ENCODE data around the gene SLC24A5. TPM values are rescaled to one million over a fixed set of nuclear protein-coding genes. Genes with fewer than 3 reads are reported as not detected.

The SLC24A5 gene
- total RNA-seq, 2 experiments from 2014 or later, result not detected

GRCh38 chr15:48131324-48131723 is 10.5 kb downstream of the SLC24A5 start:
- no peak for DNase-seq (ENCODE audit: low spot score)
- no peaks in the 10 kb centered on the region for H3K4me1 ChIP-seq (ENCODE audit: insufficient read depth, low read length, poor library complexity, severe bottlenecking)
- H3K9me3 ChIP-seq (ENCODE audit: low read length), result no peaks in the 10 kb centered on the region
- no peaks in the 10 kb centered on the region for H3K36me3 ChIP-seq (ENCODE audit: insufficient read depth, low read length)
- ChIA-PET CTCF (ENCODE audit: unreplicated experiment) (no interaction called here), POLR2A (no interaction called here)
- no TSS peak for BruUV-seq (replicated peaks)
- H3K79me2 ChIP-seq (ENCODE audit: insufficient read depth, low read depth, low read length), result no peaks in the 10 kb centered on the region
- no peak overlapping the region for H3K27ac ChIP-seq (ENCODE audit: low read depth, low read length, poor library complexity, severe bottlenecking)
- intact Hi-C loops (cut with micrococcal nuclease; ENCODE audit: unreplicated experiment), result loop anchor here (10.0 kb wide), 1 partner anchor 113 kb away; no protein-coding TSS in a partner anchor
- H4K20me1 ChIP-seq (ENCODE audit: insufficient read depth, low read length), result no peaks in the 10 kb centered on the region
- no peaks in the 10 kb centered on the region for H3K9me2 ChIP-seq (ENCODE audit: insufficient read depth, low read length)
- no peak overlapping the region for H3K4me2 ChIP-seq (ENCODE audit: low read length)
- TF ChIP-seq EZH2phosphoT487 (IDR thresholded peaks at IDR 0.05; ENCODE audit: borderline replicate concordance, low read depth, low read length) (no peak), CTCF (conservative IDR thresholded peaks at IDR 0.05; ENCODE audit: low read length) (no peak)
- no peak overlapping the region for H2AFZ ChIP-seq (ENCODE audit: low read length)
- no peak overlapping the region for H3K4me3 ChIP-seq (ENCODE audit: low read depth, low read length, poor library complexity, severe bottlenecking)

- H3K4me3 ChIP-seq (ENCODE audit: low read depth, low read length, poor library complexity, severe bottlenecking), result no peak overlapping the region
- intact Hi-C loops (cut with micrococcal nuclease; ENCODE audit: unreplicated experiment), result loop anchor here (10.0 kb wide), 1 partner anchor 112 kb away; no protein-coding TSS in a partner anchor
- no peak for TF ChIP-seq EZH2phosphoT487 (IDR thresholded peaks at IDR 0.05; ENCODE audit: borderline replicate concordance, low read depth, low read length)
- TF ChIP-seq CTCF (conservative IDR thresholded peaks at IDR 0.05; ENCODE audit: low read length), result no peak
- no peak overlapping the region for H3K27ac ChIP-seq (ENCODE audit: low read depth, low read length, poor library complexity, severe bottlenecking)
- BruUV-seq (replicated peaks), result no TSS peak
- no peak for DNase-seq (ENCODE audit: low spot score)
- POLR2A ChIA-PET, result interaction anchor here (0.9 kb wide), 1 partner anchor 15 kb away, joined by 3 read pairs; no protein-coding TSS in a partner anchor
- H3K36me3 ChIP-seq (ENCODE audit: insufficient read depth, low read length), result no peaks in the 10 kb centered on the region
- no peaks in the 10 kb centered on the region for H4K20me1 ChIP-seq (ENCODE audit: insufficient read depth, low read length)
- no peaks in the 10 kb centered on the region for H3K4me1 ChIP-seq (ENCODE audit: insufficient read depth, low read length, poor library complexity, severe bottlenecking)
- H2AFZ ChIP-seq (ENCODE audit: low read length), result no peak overlapping the region
- H3K4me2 ChIP-seq (ENCODE audit: low read length), result no peak overlapping the region
- H3K9me2 ChIP-seq (ENCODE audit: insufficient read depth, low read length), result no peaks in the 10 kb centered on the region
- no peaks in the 10 kb centered on the region for H3K79me2 ChIP-seq (ENCODE audit: insufficient read depth, low read depth, low read length)
- H3K9me3 ChIP-seq (ENCODE audit: low read length), result no peaks in the 10 kb centered on the region
- CTCF ChIA-PET (ENCODE audit: unreplicated experiment), result no interaction called here
These were observed 12.1 kb downstream of the SLC24A5 start for GRCh38 chr15:48132874-48133273.

- BruUV-seq (replicated peaks), result no TSS peak
- Histone ChIP-seq H4K20me1 (ENCODE audit: insufficient read depth, low read length) (no peaks in the 10 kb centered on the region), H3K9me2 (ENCODE audit: insufficient read depth, low read length) (no peaks in the 10 kb centered on the region), H3K27ac (ENCODE audit: low read depth, low read length, poor library complexity, severe bottlenecking) (no peak overlapping the region), H3K9me3 (ENCODE audit: low read length) (no peaks in the 10 kb centered on the region), H3K36me3 (ENCODE audit: insufficient read depth, low read length) (peaks cover 74% of the 10 kb centered on the region), H2AFZ (ENCODE audit: low read length) (no peak overlapping the region), H3K4me1 (ENCODE audit: insufficient read depth, low read length, poor library complexity, severe bottlenecking) (no peaks in the 10 kb centered on the region), H3K79me2 (ENCODE audit: insufficient read depth, low read depth, low read length) (no peaks in the 10 kb centered on the region), H3K4me3 (ENCODE audit: low read depth, low read length, poor library complexity, severe bottlenecking) (no peak overlapping the region), H3K4me2 (ENCODE audit: low read length) (no peak overlapping the region)
- no peak for TF ChIP-seq CTCF (conservative IDR thresholded peaks at IDR 0.05; ENCODE audit: low read length)
- no peak for TF ChIP-seq EZH2phosphoT487 (IDR thresholded peaks at IDR 0.05; ENCODE audit: borderline replicate concordance, low read depth, low read length)
- intact Hi-C loops (cut with micrococcal nuclease; ENCODE audit: unreplicated experiment), result no loop called here
- DNase-seq (ENCODE audit: low spot score), result no peak
- ChIA-PET CTCF (ENCODE audit: unreplicated experiment) (no interaction called here), POLR2A (no interaction called here)
These were observed 23.1 kb downstream of the SLC24A5 start for GRCh38 chr15:48143856-48144255.

Data from OCI-LY7 (cell line).